ENCODE measurements around the gene S100A7A.

The S100A7A gene

DNA sequence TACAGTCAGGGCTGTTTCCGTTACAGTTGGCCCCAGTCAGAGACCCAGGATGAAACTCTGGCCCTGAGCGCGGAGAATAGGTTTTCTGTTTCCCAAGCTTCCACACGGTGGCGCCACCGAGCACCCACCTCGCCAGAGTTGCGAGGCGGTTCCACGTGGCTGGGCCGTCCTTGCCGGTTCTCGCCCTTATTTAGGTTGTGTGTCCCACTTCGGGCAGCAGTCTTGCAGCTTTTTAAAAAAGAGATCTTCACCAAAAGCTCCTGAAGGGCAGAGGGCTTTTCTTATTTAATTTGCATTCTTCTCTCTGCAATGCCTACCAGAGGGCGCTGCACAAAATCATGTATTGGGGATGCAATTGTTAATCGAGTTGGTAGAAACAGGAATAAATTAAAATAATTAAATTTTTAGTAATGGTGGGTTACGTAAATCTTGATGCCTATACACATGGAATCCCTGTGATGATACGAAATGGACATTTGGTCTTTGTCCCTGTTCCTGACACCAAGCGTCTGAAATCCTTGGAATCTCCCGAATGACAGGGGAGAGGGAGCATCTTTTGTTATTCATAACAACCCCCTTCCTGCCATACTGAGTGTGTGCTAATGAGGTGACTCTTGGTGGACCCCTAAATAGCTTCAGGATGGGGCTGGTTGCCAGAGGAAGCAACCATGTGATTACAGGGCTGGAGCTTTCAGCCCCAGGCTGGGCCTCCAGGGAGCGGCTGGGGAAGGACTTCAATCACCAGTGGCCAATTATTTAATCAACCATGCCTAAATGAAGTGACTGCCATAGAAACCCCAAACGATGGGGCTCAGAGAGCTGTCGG lies 49.7 kb downstream of the S100A7A start:
- FAIRE-seq, result no peak

DNA sequence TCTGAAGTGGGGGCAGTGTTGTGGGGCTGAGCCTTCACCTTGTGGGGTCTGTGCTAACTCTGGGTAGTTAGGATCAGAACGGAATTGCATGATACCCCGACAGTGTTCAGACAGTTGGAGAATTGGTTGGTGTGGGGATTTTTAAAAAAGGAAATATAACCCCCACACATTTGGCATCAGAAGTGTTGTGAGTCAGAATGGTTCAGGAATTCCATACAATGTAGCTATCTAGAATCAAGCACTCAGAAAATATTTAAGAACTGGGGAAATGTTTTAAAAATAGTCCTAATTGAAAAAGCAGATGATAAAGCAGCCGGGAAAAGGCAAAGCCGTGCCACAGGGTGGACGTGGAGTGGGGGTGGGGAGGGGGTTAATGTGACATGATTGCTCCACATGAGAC lies 50.6 kb downstream of the S100A7A start:
- no peak for FAIRE-seq

- no peak for FAIRE-seq
Measured at GRCh38 chr1:153470707-153471106, 54.4 kb downstream of the S100A7A start.
